Nephron (organoid): Measurements from ENCODE around the gene TENM4.
A peak's percentile ranks its signal among the peaks of the same experiment; 100 is the strongest.

Experiments
- H3K27ac Mint-ChIP-seq, 3 experiments: 2 replicates each; pipeline ENCODE4 v1.8.0; 2020; ENCODE audit warnings: mixed read lengths in 3 of 3, mild to moderate bottlenecking in 2 of 3, moderate library complexity in 1 of 3
- H3K27me3 Mint-ChIP-seq: 2 replicates; pipeline ENCODE4 v1.8.0; 2021; ENCODE audit warnings: low read depth, mild to moderate bottlenecking, moderate library complexity, mixed read lengths
- H3K36me3 Mint-ChIP-seq: 2 replicates; pipeline ENCODE4 v1.8.0; 2020; ENCODE audit warnings: low read depth, mixed read lengths
- H3K4me1 Mint-ChIP-seq: 2 replicates; pipeline ENCODE4 v1.8.0; 2020; ENCODE audit warnings: mixed read lengths
- H3K4me3 Mint-ChIP-seq, 3 experiments: 2 replicates each; pipeline ENCODE4 v1.8.0; 2020; ENCODE audit warnings: mild to moderate bottlenecking in 3 of 3, mixed read lengths in 3 of 3, moderate library complexity in 2 of 3
- H3K9me3 Mint-ChIP-seq: 2 replicates; pipeline ENCODE4 v1.8.0; 2020; ENCODE audit warnings: mixed read lengths
- TF ChIP-seq, protein P1 (sequence below), 3 experiments: fragments of 200-600 bp; sonication (generic); IDR thresholded peaks; one replicate each; pipeline ENCODE4 v1.5.0; 2021; ENCODE audit warnings: antibody characterized with exemption in 3 of 3; ENCODE audit not compliant: unreplicated experiment in 3 of 3

The TENM4 gene

DNA sequence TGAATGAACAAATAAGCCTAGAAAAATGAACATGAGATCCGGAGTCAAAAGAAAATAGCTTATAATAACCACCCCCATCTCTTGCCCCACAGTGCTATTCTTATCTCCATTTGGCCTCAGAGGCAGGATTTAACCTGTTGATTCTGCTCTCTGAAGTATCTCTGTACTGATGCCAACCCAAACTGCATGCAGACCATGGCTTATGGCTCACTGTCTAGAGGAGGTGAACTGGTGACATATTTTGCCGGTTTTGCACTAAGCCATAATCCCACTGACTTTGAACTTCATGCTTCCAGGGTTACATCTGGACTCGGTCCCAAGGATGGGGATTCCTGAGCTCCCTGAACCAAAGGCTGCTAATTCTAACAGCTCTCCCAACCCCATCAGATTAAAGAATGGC lies 397.1 kb downstream of the TENM4 start:
- H3K36me3 Mint-ChIP-seq = peaks cover 6% of the 10 kb centered on the region
- H3K27me3 Mint-ChIP-seq = no peaks in the 10 kb centered on the region
- peaks cover 62% of the 10 kb centered on the region for H3K4me1 Mint-ChIP-seq
- no peak overlapping the region for H3K4me3 Mint-ChIP-seq
- no peaks in the 10 kb centered on the region for H3K9me3 Mint-ChIP-seq
- TF ChIP-seq, protein P1, sequence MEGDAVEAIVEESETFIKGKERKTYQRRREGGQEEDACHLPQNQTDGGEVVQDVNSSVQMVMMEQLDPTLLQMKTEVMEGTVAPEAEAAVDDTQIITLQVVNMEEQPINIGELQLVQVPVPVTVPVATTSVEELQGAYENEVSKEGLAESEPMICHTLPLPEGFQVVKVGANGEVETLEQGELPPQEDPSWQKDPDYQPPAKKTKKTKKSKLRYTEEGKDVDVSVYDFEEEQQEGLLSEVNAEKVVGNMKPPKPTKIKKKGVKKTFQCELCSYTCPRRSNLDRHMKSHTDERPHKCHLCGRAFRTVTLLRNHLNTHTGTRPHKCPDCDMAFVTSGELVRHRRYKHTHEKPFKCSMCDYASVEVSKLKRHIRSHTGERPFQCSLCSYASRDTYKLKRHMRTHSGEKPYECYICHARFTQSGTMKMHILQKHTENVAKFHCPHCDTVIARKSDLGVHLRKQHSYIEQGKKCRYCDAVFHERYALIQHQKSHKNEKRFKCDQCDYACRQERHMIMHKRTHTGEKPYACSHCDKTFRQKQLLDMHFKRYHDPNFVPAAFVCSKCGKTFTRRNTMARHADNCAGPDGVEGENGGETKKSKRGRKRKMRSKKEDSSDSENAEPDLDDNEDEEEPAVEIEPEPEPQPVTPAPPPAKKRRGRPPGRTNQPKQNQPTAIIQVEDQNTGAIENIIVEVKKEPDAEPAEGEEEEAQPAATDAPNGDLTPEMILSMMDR (IDR thresholded peaks at IDR 0.05; ENCODE audit: unreplicated experiment in 3 of 3) = no peak
- H3K27ac Mint-ChIP-seq = peak overlapping the region; percentile 2 to 42 (median 11)

DNA sequence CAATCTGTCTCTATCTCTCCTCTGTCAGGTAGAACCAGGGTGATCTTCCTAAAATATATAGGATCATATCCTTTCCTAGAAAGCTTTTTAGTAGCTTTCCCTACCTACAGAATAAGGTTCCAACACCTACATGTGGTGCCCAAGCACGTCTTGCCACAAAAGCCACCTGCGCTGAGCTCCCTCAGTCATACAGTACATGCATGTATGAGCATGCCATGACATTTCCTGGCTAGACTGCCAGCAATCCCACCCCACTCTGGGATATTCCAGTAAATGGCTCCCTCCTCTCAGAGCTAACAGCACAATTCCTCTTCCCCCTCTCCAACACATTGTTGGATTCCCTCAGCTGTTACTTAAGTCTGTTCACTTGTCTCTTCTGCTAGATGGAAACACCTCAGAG lies 398.0 kb downstream of the TENM4 start:
- Mint-ChIP-seq H3K36me3 (peaks cover 9% of the 10 kb centered on the region), H3K4me1 (peaks cover 67% of the 10 kb centered on the region), H3K9me3 (no peaks in the 10 kb centered on the region), H3K27me3 (no peaks in the 10 kb centered on the region), H3K27ac (no peak overlapping the region), H3K4me3 (no peak overlapping the region)
- TF ChIP-seq, protein P1 (IDR thresholded peaks at IDR 0.05; ENCODE audit: unreplicated experiment in 3 of 3) = no peak

DNA sequence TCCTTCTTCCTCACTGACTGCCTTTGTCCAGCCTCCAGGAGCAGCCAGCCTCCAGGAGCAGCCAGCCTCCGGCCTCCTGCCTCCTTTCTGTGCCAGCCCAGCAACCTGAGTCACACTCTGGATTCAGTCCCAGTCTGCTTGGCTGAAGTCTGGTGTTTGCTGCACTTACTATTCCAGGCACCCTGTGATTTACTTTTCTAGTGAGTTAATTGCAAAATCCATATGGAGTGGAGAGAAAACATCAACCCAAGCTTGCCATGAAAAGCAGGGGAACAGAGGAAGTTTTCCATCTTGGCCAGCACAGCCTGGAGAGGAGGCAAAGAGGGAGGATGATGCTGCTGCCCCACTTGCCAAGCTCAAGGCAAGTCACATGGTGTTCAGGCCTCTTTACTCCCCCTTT lies 400.5 kb downstream of the TENM4 start:
- H3K27ac Mint-ChIP-seq = no peak overlapping the region
- TF ChIP-seq, protein P1 (IDR thresholded peaks at IDR 0.05; ENCODE audit: unreplicated experiment in 3 of 3) = no peak
- peaks cover 9% of the 10 kb centered on the region for H3K36me3 Mint-ChIP-seq
- no peaks in the 10 kb centered on the region for H3K9me3 Mint-ChIP-seq
- H3K4me1 Mint-ChIP-seq = peaks cover 54% of the 10 kb centered on the region
- peaks cover 3% of the 10 kb centered on the region for H3K27me3 Mint-ChIP-seq
- no peak overlapping the region for H3K4me3 Mint-ChIP-seq

DNA sequence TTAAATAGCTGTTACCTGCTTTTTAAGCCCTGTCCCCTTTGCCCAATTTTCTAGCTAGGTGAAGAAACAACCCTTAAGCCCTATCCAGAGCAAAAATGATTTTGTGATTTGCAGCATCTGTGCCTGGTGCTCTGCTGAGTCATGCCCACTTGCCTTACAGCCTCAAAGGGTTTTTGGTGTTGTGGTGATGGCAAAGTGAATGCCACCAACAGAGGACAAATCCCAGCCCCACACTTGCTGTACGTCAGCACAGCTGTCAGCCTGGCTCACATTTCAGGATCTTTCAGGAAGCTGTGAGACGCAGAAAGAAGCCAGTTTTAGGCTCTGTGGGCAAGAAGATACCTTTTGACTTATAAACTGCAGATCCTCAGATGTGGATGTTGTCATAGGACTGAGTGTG lies 401.7 kb downstream of the TENM4 start:
- peak overlapping the region; percentile 6 to 48 (median 39) for H3K27ac Mint-ChIP-seq
- no peak overlapping the region for H3K4me3 Mint-ChIP-seq
- TF ChIP-seq, protein P1 (IDR thresholded peaks at IDR 0.05; ENCODE audit: unreplicated experiment in 3 of 3) = no peak
- peaks cover 3% of the 10 kb centered on the region for H3K27me3 Mint-ChIP-seq
- H3K36me3 Mint-ChIP-seq = peaks cover 9% of the 10 kb centered on the region
- no peaks in the 10 kb centered on the region for H3K9me3 Mint-ChIP-seq
- peaks cover 44% of the 10 kb centered on the region for H3K4me1 Mint-ChIP-seq

DNA sequence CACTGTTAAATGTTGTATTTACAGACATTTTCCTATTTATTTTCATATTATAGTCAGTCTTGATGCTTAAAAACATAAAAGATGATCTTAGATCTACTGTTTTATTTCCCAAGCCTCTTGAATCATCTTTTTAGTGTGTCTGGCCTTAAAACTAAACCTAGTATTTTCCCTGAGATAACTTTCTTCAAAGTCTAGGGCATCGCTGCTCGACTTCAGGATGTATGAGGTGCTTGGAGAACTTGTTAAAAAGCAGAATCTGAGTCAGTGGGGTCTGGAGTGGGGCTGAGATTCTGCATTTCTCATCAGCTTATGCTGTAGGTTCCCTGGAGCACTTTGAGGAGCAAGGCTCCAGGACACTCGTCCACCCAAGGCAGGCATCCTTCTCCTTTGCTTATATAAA lies 404.9 kb downstream of the TENM4 start:
- TF ChIP-seq, protein P1 (IDR thresholded peaks at IDR 0.05; ENCODE audit: unreplicated experiment in 3 of 3) = no peak
- Mint-ChIP-seq H3K27ac (peak overlapping the region in 1 of 3 experiments; percentile 21), H3K4me3 (no peak overlapping the region), H3K36me3 (peaks cover 3% of the 10 kb centered on the region), H3K4me1 (peaks cover 36% of the 10 kb centered on the region), H3K27me3 (peaks cover 7% of the 10 kb centered on the region), H3K9me3 (no peaks in the 10 kb centered on the region)

DNA sequence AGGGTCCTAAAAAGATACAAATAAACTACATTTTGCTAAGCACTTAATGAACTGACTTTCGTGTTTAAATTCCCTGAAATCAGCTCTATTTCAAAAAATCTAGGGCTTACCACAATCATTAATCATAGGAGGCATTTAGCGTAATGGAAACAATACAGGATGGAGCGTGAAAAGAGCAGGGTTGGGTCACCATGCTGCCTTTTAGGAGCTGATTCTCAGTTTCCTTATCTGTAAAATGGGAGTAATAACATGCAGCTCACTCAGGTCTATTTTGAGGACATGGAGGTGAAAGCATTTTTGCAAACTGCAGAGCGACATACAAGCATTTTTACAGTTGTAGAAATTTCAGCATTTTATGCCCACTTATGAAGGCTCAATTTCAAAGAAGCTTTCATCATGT lies 407.0 kb downstream of the TENM4 start:
- Mint-ChIP-seq H3K4me1 (peaks cover 44% of the 10 kb centered on the region), H3K27ac (no peak overlapping the region), H3K9me3 (no peaks in the 10 kb centered on the region), H3K27me3 (peaks cover 7% of the 10 kb centered on the region), H3K36me3 (peaks cover 3% of the 10 kb centered on the region), H3K4me3 (no peak overlapping the region)
- TF ChIP-seq, protein P1 (IDR thresholded peaks at IDR 0.05; ENCODE audit: unreplicated experiment in 3 of 3) = no peak
